GOT3 (cell line): ENCODE measurements around the gene HUS1.
"Not testable (repeated sequence)": the region's sequence is repeated elsewhere in the genome, so short reads cannot be mapped to it uniquely, and the experiment has no call there.

Experiments used
- DNase-seq: peaks from one replicate; lab custom pipeline; 2025; ENCODE audit warnings: mixed read lengths; lab: John Stamatoyannopoulos, UW

The HUS1 gene

GRCh38 chr7:47944536-47945260, 34.7 kb downstream of the HUS1 start:
- DNase-seq, result no peak

DNA sequence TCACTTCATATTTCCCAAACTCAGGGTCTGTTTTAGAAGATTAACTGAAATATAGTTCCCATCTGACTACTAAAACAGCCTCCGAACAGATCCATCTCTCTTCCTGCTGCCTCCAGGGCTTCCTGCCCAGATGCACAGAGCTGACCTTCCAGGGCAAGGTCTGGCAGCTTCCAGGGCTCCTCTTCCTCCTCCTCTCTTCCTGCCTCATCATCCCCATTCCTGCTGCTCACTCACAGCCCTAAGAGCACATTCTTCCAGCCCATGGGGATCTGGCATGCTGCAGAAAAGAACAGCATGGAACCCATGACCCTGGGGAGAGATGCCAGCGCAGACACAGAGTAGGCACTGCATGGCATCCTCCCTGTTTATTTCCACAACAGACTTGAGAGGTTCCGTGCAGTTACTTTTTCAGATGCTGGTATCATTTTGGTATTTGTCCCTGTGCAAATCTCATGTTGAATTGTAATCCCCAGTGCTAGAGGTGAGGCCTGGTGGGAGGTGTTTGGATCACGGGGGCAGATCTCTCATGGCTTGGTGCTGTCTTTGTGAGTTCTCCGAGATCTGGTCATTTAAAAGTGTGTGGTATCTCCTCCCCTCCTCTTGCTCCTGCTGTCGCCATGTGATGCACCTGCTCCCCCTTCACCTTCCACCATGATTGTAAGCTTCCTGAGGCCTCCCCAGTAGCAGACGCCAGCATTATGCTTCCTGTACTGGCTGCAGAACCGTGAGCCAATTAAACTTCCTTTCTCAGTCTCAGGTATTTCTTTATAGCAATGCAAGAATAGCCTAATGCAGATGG, 35.5 kb downstream of the HUS1 start:
- DNase-seq, result no peak

GRCh38 chr7:47942651-47943050, 36.8 kb downstream of the HUS1 start:
- DNase-seq, result not testable (repeated sequence)

GRCh38 chr7:47942132-47942531, 37.3 kb downstream of the HUS1 start:
- DNase-seq, result no peak

- no peak for DNase-seq
Measured at GRCh38 chr7:47941136-47941844, 38.1 kb downstream of the HUS1 start.

DNA sequence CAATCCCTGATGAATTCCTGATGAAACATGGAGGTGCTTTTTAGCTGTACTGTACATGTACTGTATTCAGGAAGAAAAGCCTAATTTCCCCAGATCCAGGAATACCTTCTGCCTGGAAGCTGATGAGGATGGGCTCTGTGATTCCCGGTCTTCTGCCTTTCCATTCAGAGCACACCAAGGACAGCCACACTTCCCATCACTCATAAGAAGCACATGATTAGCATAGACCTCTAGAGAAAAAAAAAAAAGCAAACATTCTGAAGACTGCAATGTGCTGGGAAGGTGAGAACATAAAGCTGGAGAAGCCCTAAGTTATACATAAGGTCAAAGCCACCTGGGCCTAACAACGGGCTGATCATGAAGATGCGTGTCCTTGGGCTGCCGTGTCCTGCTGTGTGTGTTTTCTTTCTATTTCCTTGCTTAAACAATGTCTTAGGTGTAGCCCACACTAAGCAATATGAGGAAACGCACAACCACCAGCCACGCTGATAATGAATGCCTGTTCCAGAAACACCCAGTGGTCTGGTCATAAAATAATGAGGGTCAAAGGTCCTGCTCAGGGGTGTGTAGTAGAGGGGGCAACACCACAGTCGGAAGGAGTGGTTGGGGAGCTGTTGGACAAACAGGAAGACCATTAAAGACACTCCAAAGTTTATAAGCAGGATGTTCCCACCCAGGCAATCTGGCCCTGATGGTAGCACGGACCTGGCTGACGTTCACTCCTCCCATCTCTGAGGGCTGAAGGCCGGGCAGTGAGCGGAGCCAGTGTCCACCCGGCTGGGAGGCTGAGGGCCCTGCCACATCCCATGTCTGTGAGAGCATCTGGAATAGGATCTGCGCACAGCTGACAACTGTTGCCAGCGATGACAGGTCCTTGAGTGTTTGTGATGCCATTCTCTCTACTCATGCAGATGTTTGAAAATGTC, 39.1 kb downstream of the HUS1 start:
- no peak for DNase-seq

DNA sequence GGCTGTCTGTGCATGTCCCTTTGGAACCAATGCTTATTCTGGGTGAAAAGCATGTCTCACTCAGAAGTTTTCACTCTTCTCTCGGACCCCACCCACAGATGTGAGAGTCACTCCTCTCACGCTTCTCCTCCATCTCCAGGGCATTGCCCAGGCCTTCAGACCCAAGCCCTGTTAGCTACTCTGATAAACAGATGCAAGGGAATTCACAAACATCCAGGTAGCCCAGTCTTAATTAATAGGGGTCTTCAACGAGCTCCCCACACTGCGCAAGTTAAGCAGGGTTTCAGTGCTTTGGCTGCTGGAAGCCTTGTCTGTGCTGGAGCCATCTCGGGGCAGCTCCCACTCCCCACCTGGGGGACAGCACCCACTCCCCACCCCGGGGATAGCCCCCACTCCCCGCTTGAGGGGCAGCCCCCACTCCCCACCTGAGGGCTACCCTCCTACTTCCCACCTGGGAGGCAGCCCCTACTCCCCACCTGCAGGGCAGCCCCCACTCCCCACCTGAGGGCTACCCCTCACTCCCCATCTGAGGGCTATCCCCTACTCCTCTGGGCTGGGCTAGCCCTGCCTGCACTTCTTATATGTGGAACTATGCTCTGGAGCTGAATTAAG, 39.9 kb downstream of the HUS1 start:
- no peak for DNase-seq

GRCh38 chr7:47938574-47939165, 40.7 kb downstream of the HUS1 start:
- DNase-seq, result no peak

- no peak for DNase-seq
Measured at GRCh38 chr7:47937711-47938573, 41.5 kb downstream of the HUS1 start.

DNA sequence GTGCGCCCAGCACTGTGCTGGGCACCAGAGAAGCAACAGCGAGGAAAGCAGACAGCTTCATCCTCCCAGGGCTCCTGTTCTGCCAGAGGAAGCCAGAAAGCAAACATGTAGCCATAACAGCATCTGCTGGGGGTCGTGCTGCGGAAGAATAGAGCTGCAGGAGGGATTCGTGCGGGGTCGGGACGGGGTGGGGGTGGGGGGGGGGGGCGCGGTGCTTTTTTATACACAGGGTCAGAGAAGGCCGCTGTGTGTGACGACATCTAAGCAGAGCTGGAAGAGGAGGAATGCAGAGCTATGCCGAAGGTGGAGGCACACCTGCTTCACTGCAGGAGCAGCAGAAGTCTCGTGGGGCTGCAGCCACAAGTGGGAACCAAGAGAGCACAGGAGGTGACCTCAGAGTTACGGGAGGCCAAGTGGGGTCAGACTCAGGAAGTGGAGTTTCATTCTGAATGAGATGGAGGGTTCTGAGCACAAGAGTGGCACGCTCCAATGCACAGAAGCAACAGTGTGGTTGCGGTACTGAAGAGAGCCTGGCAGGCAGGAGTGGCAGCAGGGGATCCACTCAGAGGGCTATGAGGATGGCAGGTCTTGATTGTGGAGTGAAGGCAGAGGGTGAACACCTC, 42.2 kb downstream of the HUS1 start:
- DNase-seq, result no peak

DNA sequence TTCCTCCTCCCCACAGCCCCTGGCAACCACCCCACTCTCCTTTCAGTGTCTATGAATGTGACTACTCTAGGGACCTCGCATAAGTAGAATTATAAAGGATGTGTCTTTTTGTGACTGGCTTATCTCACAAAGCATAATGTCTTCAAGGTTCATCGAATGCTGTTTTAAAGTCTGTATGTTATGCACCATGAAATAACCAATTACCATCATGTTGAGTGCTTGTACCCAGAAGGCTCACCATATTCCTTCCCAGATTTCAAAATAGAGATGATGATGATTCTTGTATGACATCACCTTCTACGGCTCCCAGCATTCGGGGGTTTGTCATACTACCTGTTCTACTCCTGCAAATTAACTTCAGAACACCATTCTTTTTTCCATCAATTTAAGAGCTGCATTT, 43.1 kb downstream of the HUS1 start:
- DNase-seq, result no peak

- DNase-seq, result no peak
Measured at GRCh38 chr7:47935336-47935735, 44.1 kb downstream of the HUS1 start.

- DNase-seq, result no peak
Measured at GRCh38 chr7:47934831-47935230, 44.6 kb downstream of the HUS1 start.

- DNase-seq, result no peak
Measured at GRCh38 chr7:47933215-47933614, 46.2 kb downstream of the HUS1 start.

DNA sequence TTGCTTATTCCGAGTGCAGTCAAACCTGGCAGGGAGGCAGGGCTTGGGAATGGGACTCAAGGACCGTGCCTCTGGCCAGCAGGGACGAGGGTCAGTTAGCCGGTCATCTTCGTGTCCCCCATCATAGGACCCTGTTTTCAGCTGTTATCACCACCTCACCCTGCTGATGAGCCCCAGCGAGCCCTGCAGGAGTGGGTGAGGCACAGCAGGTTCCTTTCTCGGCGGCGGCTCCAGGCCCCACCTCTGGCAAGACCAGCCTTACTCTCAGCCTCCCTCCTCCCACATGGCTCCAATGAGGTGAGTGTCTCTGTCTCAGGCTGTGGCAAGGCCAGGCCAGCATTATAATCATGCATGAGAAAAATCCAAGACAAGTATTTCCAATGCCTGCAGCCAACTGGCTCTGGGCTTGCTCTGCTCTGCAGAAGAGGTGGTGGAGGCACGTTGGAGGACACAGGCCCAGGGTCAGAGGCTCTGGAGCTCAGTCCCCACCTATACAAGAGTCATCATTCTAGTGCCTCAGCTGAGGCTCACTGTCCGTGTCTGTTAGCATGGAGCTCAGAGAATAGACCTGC, 46.9 kb downstream of the HUS1 start:
- DNase-seq, result no peak

DNA sequence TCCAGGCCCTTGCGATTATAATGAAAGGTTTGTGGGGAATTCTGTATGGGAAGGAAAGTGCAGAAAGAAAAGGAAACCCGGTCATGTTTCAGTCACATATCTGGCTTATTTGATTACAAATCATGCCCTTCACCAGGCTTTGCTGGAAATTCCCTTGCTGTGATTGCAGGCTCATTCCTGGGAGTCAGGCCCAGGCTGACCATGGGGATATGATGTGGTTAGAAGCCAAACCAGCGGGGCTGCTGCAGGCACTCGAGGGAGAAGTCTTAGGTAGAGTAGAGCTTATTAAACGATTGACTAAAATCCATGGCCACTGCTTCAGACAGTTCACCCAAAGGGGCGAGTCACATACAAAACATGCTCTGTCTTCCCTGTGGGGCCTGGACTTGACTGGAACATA, 47.4 kb downstream of the HUS1 start:
- DNase-seq, result no peak

GRCh38 chr7:47931005-47932004, 48.1 kb downstream of the HUS1 start:
- DNase-seq, result no peak

DNA sequence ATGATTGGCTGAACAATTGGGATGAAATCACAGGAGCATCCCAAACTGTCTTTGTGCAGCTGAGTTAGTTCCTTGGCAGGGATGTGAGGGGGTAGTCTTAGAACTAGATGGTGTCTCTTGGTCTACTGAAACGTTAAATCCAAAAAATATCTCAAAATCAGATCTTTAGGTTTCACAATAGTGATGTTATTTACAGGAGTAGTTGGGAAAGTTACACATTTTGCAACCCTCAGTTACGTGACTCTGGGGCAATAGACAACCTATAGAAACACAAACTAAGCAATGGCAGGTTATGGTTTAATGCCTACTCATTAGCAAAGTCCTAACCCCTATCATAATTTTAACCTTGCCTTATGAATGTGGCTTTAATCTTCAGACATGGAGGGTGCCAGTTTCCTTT, 55.1 kb downstream of the HUS1 start:
- DNase-seq, result no peak
